ENCODE results near the gene CAMK2A. TPM values are rescaled to one million over a fixed set of nuclear protein-coding genes. Genes with fewer than 3 reads are reported as not detected.

The CAMK2A gene
- total RNA-seq, 1 experiment from 2014 or later: 0.33 TPM

- Histone ChIP-seq H3K4me2 (ENCODE audit: insufficient read depth, insufficient read length, low read length) (no peak overlapping the region), H3K4ac (ENCODE audit: low read depth, low read length) (no peak overlapping the region), H2BK12ac (ENCODE audit: insufficient read length, low read depth, low read length) (no peak overlapping the region), H3K4me1 (ENCODE audit: insufficient read depth, low read length) (no peaks in the 10 kb centered on the region; the same call in 1 of the 2 replicates), H2BK5ac (ENCODE audit: insufficient read length, low read length) (no peak overlapping the region), H3K79me1 (ENCODE audit: insufficient read depth, low read depth, low read length, poor library complexity, severe bottlenecking) (no peaks in the 10 kb centered on the region), H4K91ac (ENCODE audit: insufficient read length, low read depth, low read length) (no peak overlapping the region), H2AK5ac (ENCODE audit: insufficient read length, low read length) (no peak overlapping the region), H3K9ac (ENCODE audit: extremely low read depth, insufficient read length, low read length) (no peak overlapping the region), H3T11ph (ENCODE audit: low read length) (no peak overlapping the region), H3K27ac (ENCODE audit: insufficient read length, low read depth, low read length) (no peak overlapping the region), H3K23me2 (ENCODE audit: insufficient read length, low read depth, low read length, poor library complexity, severe bottlenecking) (no peaks in the 10 kb centered on the region), H2BK120ac (ENCODE audit: low read depth, low read length, poor library complexity, severe bottlenecking) (no peak overlapping the region), H2AFZ (ENCODE audit: low read length) (no peak overlapping the region), H3K56ac (ENCODE audit: insufficient read length, low read depth, low read length) (no peak overlapping the region), H2BK15ac (ENCODE audit: low read depth, low read length) (no peak overlapping the region), H3K23ac (ENCODE audit: insufficient read length, low read depth, low read length) (no peak overlapping the region), H3K79me2 (ENCODE audit: insufficient read depth, low read length) (no peaks in the 10 kb centered on the region), H3K14ac (ENCODE audit: insufficient read depth, low read length) (no peak overlapping the region), H3K18ac (ENCODE audit: insufficient read length, low read depth, low read length) (no peak overlapping the region), H4K5ac (ENCODE audit: insufficient read length, low read depth, low read length) (no peak overlapping the region), H4K20me1 (ENCODE audit: control insufficient read depth, insufficient read depth, insufficient read length) (no peaks in the 10 kb centered on the region), H3K27me3 (ENCODE audit: insufficient read depth, low read length) (no peaks in the 10 kb centered on the region), H2BK20ac (ENCODE audit: low read depth, low read length, poor library complexity, severe bottlenecking) (no peak overlapping the region), H3K9me3 (ENCODE audit: control insufficient read depth, low read depth, low read length) (no peaks in the 10 kb centered on the region), H4K8ac (replicated peaks; ENCODE audit: insufficient read length, low read depth, low read length) (no peak overlapping the region)
- Mint-ChIP-seq H3K4me1 (peaks cover 3 to 13% of the 10 kb centered on the region in 2 experiments; a peak in 3 of 4 replicates), H3K27ac (no peak overlapping the region), H3K9me3 (no peaks in the 10 kb centered on the region), H3K27me3 (ENCODE audit: low read depth) (peaks cover 8% of the 10 kb centered on the region), H3K4me3 (no peak overlapping the region), H3K36me3 (ENCODE audit: insufficient read depth in 1 of 3, low read depth in 3 of 3) (no peaks in the 10 kb centered on the region)
- TF ChIP-seq CTCF (conservative IDR thresholded peaks at IDR 0.05): no peak
- no peak for DNase-seq
- no CpG with 5 or more reads among the region's 4 CpGs for WGBS (ENCODE audit: extremely low coverage, insufficient read length, low lambda C conversion rate)
These were observed 46.0 kb downstream of the CAMK2A start for GRCh38 chr5:150243590-150243989.

All from H9 (cell line).